GM12801 (cell line): Measurements from ENCODE around the gene PTGES3.

ENCODE experiments used
- CTCF ChIP-seq: IDR thresholded peaks from one replicate; pipeline ENCODE4 v1.5.1; 2011; ENCODE audit warnings: control low read depth; ENCODE audit not compliant: insufficient read length; ENCODE audit errors: extremely low read depth

The PTGES3 gene

GRCh38 chr12:56632701-56633467 is 55.2 kb downstream of the PTGES3 start:
- no peak for TF ChIP-seq CTCF

- TF ChIP-seq CTCF: no peak
Observed at GRCh38 chr12:56631790-56632700, 56.0 kb downstream of the PTGES3 start.

GRCh38 chr12:56630180-56630632 is 57.9 kb downstream of the PTGES3 start, which contains the start of gene BAZ2A:
BAZ2A (minus strand) TSS chr12:56630326; CDS start chr12:56617530, 12,796 bp downstream.
- no peak for TF ChIP-seq CTCF

GRCh38 chr12:56629459-56630179 is 58.5 kb downstream of the PTGES3 start:
- TF ChIP-seq CTCF: no peak

- TF ChIP-seq CTCF: no peak
Observed at GRCh38 chr12:56628671-56629458, 59.2 kb downstream of the PTGES3 start.

- no peak for TF ChIP-seq CTCF
Observed at GRCh38 chr12:56626701-56627100, 61.4 kb downstream of the PTGES3 start.
